ENCODE results near the gene COX4I2.

The COX4I2 gene

DNA sequence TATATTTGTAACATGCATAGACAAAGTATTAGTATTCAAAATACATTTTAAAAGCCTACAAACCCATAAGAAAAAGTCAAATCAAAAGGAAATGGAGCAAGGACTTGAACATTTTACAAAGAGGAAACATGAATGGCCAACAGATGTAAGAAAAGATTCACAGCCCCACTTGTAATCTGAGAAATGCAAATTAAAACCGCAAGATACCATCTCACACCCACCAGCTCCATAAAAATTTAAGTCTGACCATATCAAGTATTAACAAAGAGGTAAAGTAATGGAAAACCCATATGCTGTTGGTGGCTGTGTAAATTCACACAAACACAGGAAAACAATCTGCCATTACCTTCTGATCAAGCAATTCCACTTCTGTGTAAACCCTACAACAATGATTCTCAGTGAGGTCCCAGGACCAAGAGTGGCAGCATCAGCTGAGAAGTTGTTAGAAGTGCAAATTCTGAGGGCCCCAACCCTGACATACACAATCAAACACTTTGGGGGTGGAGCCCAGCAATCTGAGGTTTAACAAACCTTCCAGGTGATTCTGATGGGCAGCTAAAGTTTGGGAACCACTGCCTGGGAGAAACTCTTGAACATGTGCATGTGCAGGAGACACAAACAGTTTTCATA lies 54.0 kb downstream of the COX4I2 start:
- H3K4me3 ChIP-seq (ENCODE audit: low read depth, low read length) = no peak overlapping the region

- H3K4me3 ChIP-seq (ENCODE audit: low read depth, low read length) = no peak overlapping the region
These were observed 55.7 kb downstream of the COX4I2 start for GRCh38 chr20:31693402-31693801.

- H3K4me3 ChIP-seq (ENCODE audit: low read depth, low read length) = no peak overlapping the region
These were observed 56.4 kb downstream of the COX4I2 start for GRCh38 chr20:31693987-31694661.
